GM23338 (cell line): ENCODE data around the gene DMRTC2. TPM values are rescaled to one million over a fixed set of nuclear protein-coding genes. Genes with fewer than 3 reads are reported as not detected.

Experiments
- ATAC-seq: fragments of 200-7000 bp; cut with Tn5 transposase; 3 replicates; pipeline ENCODE4 v1.9.1; 2020
- DNase-seq: peaks from one replicate; pipeline ENCODE4 v3.0.0-alpha.2; 2015; ENCODE audit warnings: low spot score
- H2AFZ ChIP-seq: fragments of 200-600 bp; sonication (generic); 2 replicates; pipeline ENCODE4 v1.8.0; 2016; ENCODE audit warnings: antibody characterized with exemption, mild to moderate bottlenecking, moderate library complexity
- H3F3A ChIP-seq: fragments of 200-600 bp; sonication (generic); replicated peaks from 2 replicates; pipeline ENCODE4 v1.8.0; 2017; ENCODE audit warnings: antibody characterized with exemption, mixed run types, low read depth
- H3K27ac ChIP-seq: fragments of 200-600 bp; sonication (generic); 2 replicates; pipeline ENCODE4 v1.6.1; 2016; ENCODE audit warnings: low read depth
- H3K27me3 ChIP-seq: fragments of 200-600 bp; sonication (generic); 2 replicates; pipeline ENCODE4 v1.8.0; 2016; ENCODE audit warnings: mild to moderate bottlenecking, mixed run types, moderate library complexity; ENCODE audit not compliant: insufficient read depth
- H3K36me3 ChIP-seq: fragments of 200-600 bp; sonication (generic); 2 replicates; pipeline ENCODE4 v1.8.0; 2016; ENCODE audit warnings: mild to moderate bottlenecking; ENCODE audit not compliant: insufficient read depth
- H3K4me1 ChIP-seq: fragments of 200-600 bp; sonication (generic); 2 replicates; pipeline ENCODE4 v1.8.0; 2016; ENCODE audit warnings: mild to moderate bottlenecking, moderate library complexity; ENCODE audit not compliant: insufficient read depth
- H3K4me2 ChIP-seq: fragments of 200-600 bp; sonication (generic); 2 replicates; pipeline ENCODE4 v1.7.1; 2017; ENCODE audit warnings: mixed run types
- H3K4me3 ChIP-seq: fragments of 200-600 bp; sonication (generic); 2 replicates; pipeline ENCODE4 v1.6.1; 2016; ENCODE audit warnings: mixed run types
- H3K79me2 ChIP-seq: fragments of 200-600 bp; sonication (generic); replicated peaks from 2 replicates; pipeline ENCODE4 v1.8.0; 2017; ENCODE audit warnings: mild to moderate bottlenecking; ENCODE audit not compliant: insufficient read depth
- H3K9me2 ChIP-seq: fragments of 200-600 bp; sonication (generic); 2 replicates; pipeline ENCODE4 v1.8.0; 2017; ENCODE audit not compliant: insufficient read depth
- H4K20me1 ChIP-seq: fragments of 200-600 bp; sonication (generic); replicated peaks from 2 replicates; pipeline ENCODE4 v1.8.0; 2017; ENCODE audit warnings: mild to moderate bottlenecking; ENCODE audit not compliant: insufficient read depth
- H3K27ac Mint-ChIP-seq: 2 replicates; pipeline ENCODE4 v1.8.0; 2020; ENCODE audit warnings: inconsistent platforms, mild to moderate bottlenecking, moderate library complexity, mixed read lengths
- H3K27me3 Mint-ChIP-seq: 3 replicates; pipeline ENCODE4 v1.8.0; 2022; ENCODE audit warnings: low read depth, mild to moderate bottlenecking, moderate library complexity, mixed read lengths, inconsistent platforms; ENCODE audit not compliant: insufficient read depth, poor library complexity
- H3K36me3 Mint-ChIP-seq: 3 replicates; pipeline ENCODE4 v1.8.0; 2021; ENCODE audit warnings: low read depth, mild to moderate bottlenecking, inconsistent platforms, moderate library complexity, mixed read lengths
- H3K4me1 Mint-ChIP-seq: 3 replicates; pipeline ENCODE4 v1.8.0; 2020; ENCODE audit warnings: mild to moderate bottlenecking, inconsistent platforms, mixed read lengths
- H3K4me3 Mint-ChIP-seq: 3 replicates; pipeline ENCODE4 v1.8.0; 2021; ENCODE audit warnings: moderate library complexity, mild to moderate bottlenecking, inconsistent platforms, mixed read lengths
- H3K9me3 Mint-ChIP-seq: 3 replicates; pipeline ENCODE4 v1.8.0; 2020; ENCODE audit warnings: moderate library complexity, mild to moderate bottlenecking, inconsistent platforms, mixed read lengths
- CREB1 ChIP-seq: fragments of 250-450 bp; sonication (Bioruptor Pico); IDR thresholded peaks from 2 replicates; pipeline ENCODE4 v1.5.0; 2020; ENCODE audit warnings: low read depth, mild to moderate bottlenecking, moderate library complexity
- CTCF ChIP-seq, 2 experiments: fragments of 200-600 bp in 1 of 2; sonication (generic) in 1 of 2; conservative IDR thresholded peaks; 2 replicates each; pipeline versions ENCODE4 v1.5.1 to v1.6.1; 2016 to 2017; ENCODE audit warnings: antibody characterized with exemption in 2 of 2, low read depth in 2 of 2, mild to moderate bottlenecking in 2 of 2, moderate library complexity in 1 of 2
- ETS1 ChIP-seq: IDR thresholded peaks from 2 replicates; pipeline ENCODE4 v1.6.1; 2016; ENCODE audit warnings: antibody characterized with exemption
- EZH2 ChIP-seq: fragments of 200-600 bp; sonication (generic); IDR thresholded peaks from one replicate; pipeline ENCODE4 v1.8.0; 2017; ENCODE audit warnings: antibody characterized with exemption, mild to moderate bottlenecking, low read depth; ENCODE audit not compliant: unreplicated experiment
- EZH2phosphoT487 ChIP-seq: fragments of 200-600 bp; sonication (generic); IDR thresholded peaks from one replicate; pipeline ENCODE4 v1.8.1; 2018; ENCODE audit warnings: antibody characterized with exemption; ENCODE audit not compliant: unreplicated experiment
- JUNB ChIP-seq: IDR thresholded peaks from one replicate; pipeline ENCODE4 v1.6.1; 2016; ENCODE audit warnings: antibody characterized with exemption; ENCODE audit not compliant: unreplicated experiment
- NANOG ChIP-seq: IDR thresholded peaks from 2 replicates; pipeline ENCODE4 v1.6.1; 2016; ENCODE audit warnings: antibody characterized with exemption, borderline replicate concordance
- REST ChIP-seq: IDR thresholded peaks from one replicate; pipeline ENCODE4 v1.6.1; 2018; ENCODE audit warnings: antibody characterized with exemption; ENCODE audit not compliant: unreplicated experiment
- STAT1 ChIP-seq: IDR thresholded peaks from one replicate; pipeline ENCODE4 v1.6.1; 2016; ENCODE audit warnings: antibody characterized with exemption; ENCODE audit not compliant: unreplicated experiment
- ZNF114 ChIP-seq: fragments of 250-450 bp; sonication (Bioruptor Pico); IDR thresholded peaks from 2 replicates; pipeline ENCODE4 v1.5.0; 2020; ENCODE audit warnings: mild to moderate bottlenecking, moderate library complexity
- ZNF331 ChIP-seq: fragments of 250-450 bp; sonication (Bioruptor Pico); IDR thresholded peaks from 2 replicates; pipeline ENCODE4 v1.5.0; 2020; ENCODE audit warnings: low read depth, mild to moderate bottlenecking, moderate library complexity
- ZNF462 ChIP-seq: fragments of 250-450 bp; sonication (Bioruptor Pico); IDR thresholded peaks from 2 replicates; pipeline ENCODE4 v1.5.0; 2020; ENCODE audit warnings: mild to moderate bottlenecking, moderate library complexity
- polyA plus RNA-seq: library from polyadenylated mRNA; unstranded; fragments of >200 nt; fragmentation: Nextera tagmentation; extraction: Ambion mirVana; gene quantifications from 2 replicates; pipeline ENCODE4 v1.2.1, GENCODE V29; 2016
- total RNA-seq: library from RNA; depleted of rRNA; stranded (reverse); fragments of >200 nt; shearing (Covaris generic); gene quantifications from 2 replicates; pipeline ENCODE4 v1.2.3, GENCODE V29; 2014

Gene DMRTC2
- total and polyA plus RNA-seq, 2 experiments from 2014 or later: 0.21 TPM; not detected in 1

- no peaks in the 10 kb centered on the region for H3K9me3 Mint-ChIP-seq
- no peak overlapping the region for H3K4me3 Mint-ChIP-seq
- Histone ChIP-seq H3K4me2 (no peak overlapping the region), H3K4me1 (no peaks in the 10 kb centered on the region), H3K4me3 (no peak overlapping the region), H3K27ac (no peak overlapping the region), H3F3A (no peaks in the 10 kb centered on the region), H3K36me3 (no peaks in the 10 kb centered on the region), H2AFZ (no peak overlapping the region), H3K9me2 (no peaks in the 10 kb centered on the region), H3K27me3 (no peaks in the 10 kb centered on the region), H4K20me1 (no peaks in the 10 kb centered on the region), H3K79me2 (no peaks in the 10 kb centered on the region)
- ATAC-seq (no peak), DNase-seq (no peak)
- no peak for TF ChIP-seq ZNF331 (CRISPR knock-in tag)
- no peak for TF ChIP-seq CTCF (conservative IDR thresholded peaks at IDR 0.05; ENCODE audit: low read depth in 2 of 2)
- TF ChIP-seq EZH2: no peak
- TF ChIP-seq CREB1 (CRISPR knock-in tag): no peak
- TF ChIP-seq REST: no peak
- no peak for TF ChIP-seq ZNF462 (CRISPR knock-in tag)
- TF ChIP-seq EZH2phosphoT487: no peak
- no peak for TF ChIP-seq ETS1
- no peak for TF ChIP-seq NANOG
- TF ChIP-seq JUNB: no peak
- TF ChIP-seq ZNF114 (CRISPR knock-in tag): no peak
- no peak for TF ChIP-seq STAT1
- H3K36me3 Mint-ChIP-seq: no peaks in the 10 kb centered on the region
- H3K27me3 Mint-ChIP-seq: peaks cover 11% of the 10 kb centered on the region
- H3K4me1 Mint-ChIP-seq: no peaks in the 10 kb centered on the region
- H3K27ac Mint-ChIP-seq: no peak overlapping the region
Observed at GRCh38 chr19:41810301-41810700, 34.5 kb upstream of the DMRTC2 start.
